CD4-positive, alpha-beta T cell (primary cell): ENCODE results near the gene SULF2. TPM values are rescaled to one million over a fixed set of nuclear protein-coding genes. Genes with fewer than 3 reads are reported as not detected.
A peak's percentile ranks its signal among the peaks of the same experiment; 100 is the strongest.

ENCODE experiments used
- ATAC-seq: fragments of 200-7000 bp; cut with Tn5 transposase; one replicate; pipeline ENCODE4 v1.10.0; 2022; ENCODE audit warnings: mild to moderate bottlenecking; ENCODE audit not compliant: poor library complexity
- CTCF ChIA-PET: fragments of 350-600 bp; sonication (Branson Sonifier 250); formaldehyde crosslinking; loops from one replicate; lab custom pipeline; 2021; ENCODE audit warnings: antibody characterized with exemption, inconsistent platforms; lab: Charles Lee
- POLR2A ChIA-PET: fragments of 350-600 bp; sonication (Branson Sonifier 250); formaldehyde crosslinking; loops from one replicate; lab custom pipeline; 2021; ENCODE audit warnings: antibody characterized with exemption, inconsistent platforms; lab: Charles Lee
- DNase-seq, 14 experiments: peaks; one replicate each; pipeline ENCODE4 v3.0.0-alpha.2; 2013 to 2020; ENCODE audit warnings: mixed read lengths in 2 of 14
- H3K27ac ChIP-seq, 2 donors: one replicate each; pipeline versions ENCODE4 v1.5.1 to v1.7.0; 2013; ENCODE audit warnings: low read length in 2 of 2, low read depth in 1 of 2, mild to moderate bottlenecking in 1 of 2
- H3K27me3 ChIP-seq, 2 experiments: 1 replicate in 1 of 2; 2 replicates in 1 of 2; pipeline versions ENCODE4 v1.6.1 to v1.7.0; 2013; ENCODE audit warnings: low read length in 2 of 2, control low read depth in 1 of 2, mild to moderate bottlenecking in 1 of 2, moderate library complexity in 1 of 2; ENCODE audit not compliant: insufficient read depth in 2 of 2, control insufficient read depth in 1 of 2
- H3K36me3 ChIP-seq: one replicate; pipeline ENCODE4 v1.6.1; 2013; ENCODE audit warnings: low read length, control low read depth; ENCODE audit not compliant: insufficient read depth
- H3K4me1 ChIP-seq: one replicate; pipeline ENCODE4 v1.6.1; 2013; ENCODE audit warnings: low read length, control low read depth; ENCODE audit not compliant: insufficient read depth
- H3K4me3 ChIP-seq: one replicate; pipeline ENCODE4 v1.5.1; 2013; ENCODE audit warnings: mild to moderate bottlenecking, low read length, moderate library complexity
- H3K9me3 ChIP-seq, 2 experiments: 1 replicate in 1 of 2; 2 replicates in 1 of 2; pipeline versions ENCODE4 v1.6.1 to v1.7.0; 2013; ENCODE audit warnings: low read length in 2 of 2, mild to moderate bottlenecking in 2 of 2, control low read depth in 1 of 2, moderate library complexity in 1 of 2; ENCODE audit not compliant: control insufficient read depth in 1 of 2, insufficient read depth in 1 of 2
- H3K27ac Mint-ChIP-seq: one replicate; pipeline ENCODE4 v1.8.0; 2020; ENCODE audit warnings: mixed read lengths
- H3K27me3 Mint-ChIP-seq: one replicate; pipeline ENCODE4 v1.8.0; 2021; ENCODE audit warnings: mixed read lengths
- H3K36me3 Mint-ChIP-seq: one replicate; pipeline ENCODE4 v1.8.0; 2021; ENCODE audit warnings: low read depth, mixed read lengths
- H3K4me1 Mint-ChIP-seq: one replicate; pipeline ENCODE4 v1.8.0; 2021; ENCODE audit warnings: low read depth, mixed read lengths
- H3K4me3 Mint-ChIP-seq: one replicate; pipeline ENCODE4 v1.8.0; 2020; ENCODE audit warnings: mild to moderate bottlenecking, mixed read lengths
- H3K9me3 Mint-ChIP-seq: one replicate; pipeline ENCODE4 v1.8.0; 2020; ENCODE audit warnings: mixed read lengths
- intact Hi-C, 2 experiments: fragments of 100-400 bp; cut with DNase I in 1 of 2; cut with micrococcal nuclease in 1 of 2; formaldehyde crosslinking; loops; one replicate each; pipeline versions ENCODE4 v1.15.1 to v1.9.0; 2023 to 2025; cut with DNase I, micrococcal nuclease
- total RNA-seq, 174 experiments: library from RNA in 2 of 174; stranded (reverse) in 2 of 174; gene quantifications; one replicate each; pipeline ENCODE4 v1.2.3 and lab custom pipeline; 2021 to 2026
- TF ChIP-seq, protein P1 (sequence below): fragments of 200-600 bp; IDR thresholded peaks from one replicate; pipeline ENCODE4 v1.8.0; 2022; ENCODE audit warnings: antibody characterized with exemption, mild to moderate bottlenecking

The SULF2 gene
- total RNA-seq, 2 experiments from 2014 or later, result 1.5 to 2.8 TPM

DNA sequence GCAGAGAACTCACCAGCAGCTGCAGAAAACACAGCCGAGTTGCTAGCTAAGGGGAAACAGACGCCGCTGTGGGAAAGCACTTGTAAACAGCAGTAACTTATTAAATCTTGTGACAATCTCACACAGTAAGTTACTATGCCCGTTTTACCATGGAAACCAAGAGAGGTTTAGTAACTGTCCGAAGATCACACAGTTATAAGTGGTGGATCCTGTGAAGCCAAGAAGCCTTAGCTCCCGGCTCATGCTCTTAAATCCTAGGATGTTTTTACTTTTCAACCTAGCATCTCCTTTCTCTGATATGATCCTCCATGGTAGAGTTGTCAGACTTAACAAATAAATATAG is 1.5 kb upstream of the SULF2 start:
- ATAC-seq (no peak), DNase-seq (no peak)
- H3K4me3 Mint-ChIP-seq, result peak overlapping the region; percentile 48
- H3K4me1 Mint-ChIP-seq, result peaks cover 16% of the 10 kb centered on the region
- intact Hi-C loops, result no loop called here
- ChIA-PET CTCF (no interaction called here), POLR2A (no interaction called here)
- no peak overlapping the region for H3K27ac Mint-ChIP-seq
- TF ChIP-seq, protein P1, sequence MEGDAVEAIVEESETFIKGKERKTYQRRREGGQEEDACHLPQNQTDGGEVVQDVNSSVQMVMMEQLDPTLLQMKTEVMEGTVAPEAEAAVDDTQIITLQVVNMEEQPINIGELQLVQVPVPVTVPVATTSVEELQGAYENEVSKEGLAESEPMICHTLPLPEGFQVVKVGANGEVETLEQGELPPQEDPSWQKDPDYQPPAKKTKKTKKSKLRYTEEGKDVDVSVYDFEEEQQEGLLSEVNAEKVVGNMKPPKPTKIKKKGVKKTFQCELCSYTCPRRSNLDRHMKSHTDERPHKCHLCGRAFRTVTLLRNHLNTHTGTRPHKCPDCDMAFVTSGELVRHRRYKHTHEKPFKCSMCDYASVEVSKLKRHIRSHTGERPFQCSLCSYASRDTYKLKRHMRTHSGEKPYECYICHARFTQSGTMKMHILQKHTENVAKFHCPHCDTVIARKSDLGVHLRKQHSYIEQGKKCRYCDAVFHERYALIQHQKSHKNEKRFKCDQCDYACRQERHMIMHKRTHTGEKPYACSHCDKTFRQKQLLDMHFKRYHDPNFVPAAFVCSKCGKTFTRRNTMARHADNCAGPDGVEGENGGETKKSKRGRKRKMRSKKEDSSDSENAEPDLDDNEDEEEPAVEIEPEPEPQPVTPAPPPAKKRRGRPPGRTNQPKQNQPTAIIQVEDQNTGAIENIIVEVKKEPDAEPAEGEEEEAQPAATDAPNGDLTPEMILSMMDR, result no peak
- Histone ChIP-seq H3K9me3 (peaks cover 0 to 5% of the 10 kb centered on the region in 2 experiments), H3K27me3 (peaks cover 39 to 59% of the 10 kb centered on the region in 2 experiments), H3K4me1 (peaks cover 16% of the 10 kb centered on the region), H3K4me3 (peak overlapping the region; percentile 16), H3K27ac (no peak overlapping the region), H3K36me3 (no peaks in the 10 kb centered on the region)
- H3K36me3 Mint-ChIP-seq, result no peaks in the 10 kb centered on the region
- no peaks in the 10 kb centered on the region for H3K9me3 Mint-ChIP-seq
- peaks cover 79% of the 10 kb centered on the region for H3K27me3 Mint-ChIP-seq

DNA sequence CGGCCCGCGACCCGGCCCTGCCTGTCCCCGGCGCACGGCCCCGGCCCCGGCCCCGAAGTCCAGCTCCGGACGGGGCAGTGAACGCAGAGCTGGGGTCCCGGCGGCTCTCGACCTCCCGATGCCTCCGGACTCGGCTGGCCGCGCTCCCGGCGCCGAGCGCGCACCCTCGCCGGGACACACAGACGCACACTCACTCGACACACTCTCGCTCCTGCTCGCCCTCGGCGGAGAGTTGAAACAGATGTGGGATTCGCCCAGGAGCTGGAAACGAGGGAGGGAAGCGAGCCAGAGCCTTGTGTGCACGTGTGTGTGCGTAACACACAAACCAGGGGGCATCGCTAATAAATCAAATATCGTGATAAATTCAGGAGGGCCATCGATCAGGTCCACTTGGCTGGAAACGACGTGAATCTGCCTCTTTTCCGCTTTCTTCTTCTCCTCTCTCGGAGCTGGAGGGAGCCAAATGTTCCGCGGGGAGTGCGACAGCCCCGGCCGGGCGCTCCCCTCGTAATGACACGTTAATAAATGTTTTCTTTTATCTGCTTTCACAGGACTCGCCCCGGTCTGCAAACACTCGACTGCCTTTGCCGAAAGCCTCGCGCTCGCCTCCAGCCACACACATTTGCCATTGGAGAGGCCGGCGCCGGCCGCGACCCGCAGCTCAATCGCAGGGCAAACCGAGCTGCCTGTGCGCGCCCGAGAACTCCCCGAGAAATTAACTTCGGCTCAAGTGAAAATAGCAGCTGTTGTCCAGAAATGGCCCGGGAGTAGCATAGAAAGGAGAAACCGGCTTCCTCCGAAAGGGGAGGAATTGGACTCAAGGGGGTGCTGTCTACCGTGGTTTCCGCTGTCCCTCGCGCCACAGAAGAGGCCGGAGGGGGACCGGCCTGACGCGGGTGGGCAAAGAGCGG is 828 bp upstream of the SULF2 start:
- no peaks in the 10 kb centered on the region for H3K36me3 ChIP-seq
- peaks cover 16% of the 10 kb centered on the region for H3K4me1 Mint-ChIP-seq
- H3K4me1 ChIP-seq, result peaks cover 16% of the 10 kb centered on the region
- DNase-seq (peak in 2 of 14 experiments; percentile 29 to 46), ATAC-seq (no peak)
- intact Hi-C loops, result no loop called here
- ChIA-PET POLR2A (no interaction called here), CTCF (no interaction called here)
- TF ChIP-seq, protein P1, result no peak
- peaks cover 80% of the 10 kb centered on the region for H3K27me3 Mint-ChIP-seq
- H3K27ac ChIP-seq, result no peak overlapping the region
- H3K9me3 Mint-ChIP-seq, result no peaks in the 10 kb centered on the region
- H3K4me3 Mint-ChIP-seq, result peak overlapping the region; percentile 48
- H3K27ac Mint-ChIP-seq, result no peak overlapping the region
- no peaks in the 10 kb centered on the region for H3K36me3 Mint-ChIP-seq
- H3K4me3 ChIP-seq, result peak overlapping the region; percentile 16
- peaks cover 39 to 59% of the 10 kb centered on the region in 2 experiments for H3K27me3 ChIP-seq
- H3K9me3 ChIP-seq, result peaks cover 0 to 5% of the 10 kb centered on the region in 2 experiments

DNA sequence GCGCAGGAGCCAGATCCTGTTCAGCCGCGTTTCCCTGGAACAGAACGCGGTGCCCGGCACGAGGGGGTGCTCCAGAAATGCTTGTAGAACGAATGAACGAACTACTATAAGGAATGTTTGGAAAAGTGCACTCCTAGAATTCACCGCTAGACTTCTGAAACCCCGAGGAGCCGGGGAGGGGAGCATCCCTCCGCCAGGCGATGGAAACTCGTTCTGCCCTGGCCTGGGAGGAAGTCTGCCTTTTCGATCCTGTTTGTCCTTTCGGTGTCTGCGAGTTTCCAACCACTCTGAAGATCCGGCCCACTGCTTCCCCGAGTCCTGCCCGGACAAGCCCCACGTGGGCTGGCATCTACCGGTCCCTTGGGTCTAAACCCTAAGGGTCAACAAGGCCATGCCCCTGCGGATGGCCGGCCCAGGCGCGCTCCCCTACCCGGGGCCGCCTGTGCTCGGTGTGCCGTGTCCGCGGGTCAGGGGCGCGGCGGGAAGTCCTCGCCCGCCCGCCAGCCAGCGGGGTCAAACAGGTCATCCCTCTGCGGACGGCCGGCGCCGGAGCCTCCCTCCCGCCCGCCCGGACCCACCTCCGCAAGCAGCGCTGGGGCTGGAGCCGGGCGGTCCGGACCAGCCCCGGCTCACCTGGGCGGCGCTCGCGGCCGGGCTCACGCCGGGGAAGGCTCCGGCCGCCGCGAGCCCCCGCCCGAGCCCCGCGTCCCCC is 526 bp downstream of the SULF2 start:
- ATAC-seq, result no peak

More for the DNA sequence above, 526 bp downstream of the SULF2 start:
- no peak for DNase-seq
- ChIA-PET POLR2A (no interaction called here), CTCF (no interaction called here)
- Histone ChIP-seq H3K4me1 (peaks cover 16% of the 10 kb centered on the region), H3K9me3 (peaks cover 0 to 5% of the 10 kb centered on the region in 2 experiments), H3K27ac (no peak overlapping the region), H3K27me3 (peaks cover 39 to 51% of the 10 kb centered on the region in 2 experiments), H3K36me3 (no peaks in the 10 kb centered on the region), H3K4me3 (peak overlapping the region; percentile 28)
- no peaks in the 10 kb centered on the region for H3K9me3 Mint-ChIP-seq
- peaks cover 66% of the 10 kb centered on the region for H3K27me3 Mint-ChIP-seq
- TF ChIP-seq, protein P1, result no peak
- H3K4me1 Mint-ChIP-seq, result peaks cover 16% of the 10 kb centered on the region
- no peak overlapping the region for H3K27ac Mint-ChIP-seq
- no peak overlapping the region for H3K4me3 Mint-ChIP-seq
- H3K36me3 Mint-ChIP-seq, result no peaks in the 10 kb centered on the region
- intact Hi-C loops, result no loop called here
